ENCODE results near the gene RBM7.

The RBM7 gene

GRCh38 chr11:114382509-114382908, 18.0 kb upstream of the RBM7 start:
- H3K27me3 ChIP-seq (ENCODE audit: insufficient read depth, insufficient read length) = no peaks in the 10 kb centered on the region
- no peak for TF ChIP-seq ZNF274 (IDR thresholded peaks at IDR 0.05; ENCODE audit: low read depth, low read length)
- TF ChIP-seq YY1 (IDR thresholded peaks at IDR 0.05; ENCODE audit: insufficient read depth, insufficient read length) = no peak
- no peak for DNase-seq (ENCODE audit: low read depth, low spot score)
- no peaks in the 10 kb centered on the region for H3K9me3 ChIP-seq (ENCODE audit: insufficient read depth, low read length)
- no peak overlapping the region for H3K9ac ChIP-seq (ENCODE audit: insufficient read length, low read depth)
- peaks cover 2% of the 10 kb centered on the region for H3K4me1 ChIP-seq (ENCODE audit: insufficient read depth, insufficient read length)
- no peaks in the 10 kb centered on the region for H3K36me3 ChIP-seq (ENCODE audit: insufficient read depth, insufficient read length, low read length)
- H3K4me3 ChIP-seq (ENCODE audit: insufficient read length, low read depth) = no peak overlapping the region

DNA sequence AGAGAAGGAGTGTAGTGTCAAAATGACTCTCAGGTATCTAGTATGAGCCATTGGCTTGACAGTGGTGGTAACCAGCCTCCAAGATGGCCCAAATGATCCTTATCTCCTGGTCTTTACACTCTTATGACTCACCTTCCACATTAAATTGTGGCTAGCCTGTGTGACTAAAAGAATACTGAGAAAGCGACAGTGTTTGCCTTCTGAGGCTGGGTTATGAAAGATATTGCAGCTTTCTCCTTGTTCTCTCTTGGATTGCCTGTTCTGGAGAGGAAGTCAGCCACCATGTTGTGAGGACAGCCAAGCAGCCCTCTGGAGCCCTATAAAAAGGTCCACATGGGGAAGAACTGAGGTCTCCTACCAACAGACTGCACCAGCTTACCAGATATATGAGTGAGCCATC, 16.0 kb upstream of the RBM7 start:
- Histone ChIP-seq H3K27me3 (ENCODE audit: insufficient read depth, insufficient read length) (no peaks in the 10 kb centered on the region), H3K4me3 (ENCODE audit: insufficient read length, low read depth) (no peak overlapping the region), H3K36me3 (ENCODE audit: insufficient read depth, insufficient read length, low read length) (no peaks in the 10 kb centered on the region), H3K9me3 (ENCODE audit: insufficient read depth, low read length) (no peaks in the 10 kb centered on the region), H3K9ac (ENCODE audit: insufficient read length, low read depth) (no peak overlapping the region), H3K4me1 (ENCODE audit: insufficient read depth, insufficient read length) (no peaks in the 10 kb centered on the region)
- DNase-seq (ENCODE audit: low read depth, low spot score) = no peak
- TF ChIP-seq YY1 (IDR thresholded peaks at IDR 0.05; ENCODE audit: insufficient read depth, insufficient read length) = no peak
- TF ChIP-seq ZNF274 (IDR thresholded peaks at IDR 0.05; ENCODE audit: low read depth, low read length) = no peak
- no peak for TF ChIP-seq SUZ12 (IDR thresholded peaks at IDR 0.05; ENCODE audit: extremely low read depth, insufficient read depth, insufficient read length)

DNA sequence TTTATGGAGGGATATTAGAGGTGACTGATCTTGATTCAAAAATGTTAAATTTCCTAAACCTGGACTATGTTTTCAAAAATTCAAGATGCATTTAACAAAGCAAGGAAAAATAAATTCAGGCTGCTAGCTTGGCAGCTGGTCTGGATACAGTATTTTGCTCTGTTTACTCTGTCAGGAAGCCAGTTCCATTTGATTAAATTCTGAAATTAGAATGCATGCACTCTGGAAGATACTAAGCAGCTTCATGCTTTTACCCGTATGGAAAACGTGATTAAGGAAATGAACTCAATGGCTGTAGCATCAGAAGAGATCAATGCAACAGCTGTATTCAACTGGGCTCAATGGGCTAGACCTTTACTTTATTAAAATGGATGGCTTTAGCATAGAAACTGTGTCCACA, 14.3 kb upstream of the RBM7 start:
- Histone ChIP-seq H3K4me3 (ENCODE audit: insufficient read length, low read depth) (no peak overlapping the region), H3K27me3 (ENCODE audit: insufficient read depth, insufficient read length) (no peaks in the 10 kb centered on the region), H3K36me3 (ENCODE audit: insufficient read depth, insufficient read length, low read length) (no peaks in the 10 kb centered on the region), H3K9me3 (ENCODE audit: insufficient read depth, low read length) (no peaks in the 10 kb centered on the region), H3K4me1 (ENCODE audit: insufficient read depth, insufficient read length) (no peaks in the 10 kb centered on the region), H3K9ac (ENCODE audit: insufficient read length, low read depth) (no peak overlapping the region)
- DNase-seq (ENCODE audit: low read depth, low spot score) = no peak
- TF ChIP-seq YY1 (IDR thresholded peaks at IDR 0.05; ENCODE audit: insufficient read depth, insufficient read length) (no peak), ZNF274 (IDR thresholded peaks at IDR 0.05; ENCODE audit: low read depth, low read length) (no peak), SUZ12 (IDR thresholded peaks at IDR 0.05; ENCODE audit: extremely low read depth, insufficient read depth, insufficient read length) (no peak)

DNA sequence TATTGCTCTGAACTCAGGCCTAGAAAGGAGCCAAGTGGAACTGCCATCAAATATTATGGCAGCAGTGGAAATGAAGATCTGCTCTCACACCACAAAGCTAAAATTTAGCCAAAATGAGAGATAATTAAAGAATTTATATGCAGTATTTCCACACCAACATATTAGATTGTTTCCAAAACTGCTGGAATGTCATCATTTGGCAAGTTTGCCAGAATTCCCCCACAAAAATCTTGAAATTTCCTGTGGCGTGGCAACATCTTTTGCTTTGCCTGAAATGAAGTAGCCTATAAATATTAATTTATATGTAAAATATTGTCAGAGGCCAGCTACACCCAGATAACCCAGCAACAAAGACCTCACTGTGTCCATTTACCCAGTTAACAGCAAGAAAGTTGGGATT, 13.9 kb upstream of the RBM7 start:
- TF ChIP-seq YY1 (IDR thresholded peaks at IDR 0.05; ENCODE audit: insufficient read depth, insufficient read length) (no peak), SUZ12 (IDR thresholded peaks at IDR 0.05; ENCODE audit: extremely low read depth, insufficient read depth, insufficient read length) (no peak), ZNF274 (IDR thresholded peaks at IDR 0.05; ENCODE audit: low read depth, low read length) (no peak)
- no peak overlapping the region for H3K9ac ChIP-seq (ENCODE audit: insufficient read length, low read depth)
- H3K4me3 ChIP-seq (ENCODE audit: insufficient read length, low read depth) = no peak overlapping the region
- H3K36me3 ChIP-seq (ENCODE audit: insufficient read depth, insufficient read length, low read length) = no peaks in the 10 kb centered on the region
- no peaks in the 10 kb centered on the region for H3K9me3 ChIP-seq (ENCODE audit: insufficient read depth, low read length)
- H3K4me1 ChIP-seq (ENCODE audit: insufficient read depth, insufficient read length) = no peaks in the 10 kb centered on the region
- no peak for DNase-seq (ENCODE audit: low read depth, low spot score)
- no peaks in the 10 kb centered on the region for H3K27me3 ChIP-seq (ENCODE audit: insufficient read depth, insufficient read length)

DNA sequence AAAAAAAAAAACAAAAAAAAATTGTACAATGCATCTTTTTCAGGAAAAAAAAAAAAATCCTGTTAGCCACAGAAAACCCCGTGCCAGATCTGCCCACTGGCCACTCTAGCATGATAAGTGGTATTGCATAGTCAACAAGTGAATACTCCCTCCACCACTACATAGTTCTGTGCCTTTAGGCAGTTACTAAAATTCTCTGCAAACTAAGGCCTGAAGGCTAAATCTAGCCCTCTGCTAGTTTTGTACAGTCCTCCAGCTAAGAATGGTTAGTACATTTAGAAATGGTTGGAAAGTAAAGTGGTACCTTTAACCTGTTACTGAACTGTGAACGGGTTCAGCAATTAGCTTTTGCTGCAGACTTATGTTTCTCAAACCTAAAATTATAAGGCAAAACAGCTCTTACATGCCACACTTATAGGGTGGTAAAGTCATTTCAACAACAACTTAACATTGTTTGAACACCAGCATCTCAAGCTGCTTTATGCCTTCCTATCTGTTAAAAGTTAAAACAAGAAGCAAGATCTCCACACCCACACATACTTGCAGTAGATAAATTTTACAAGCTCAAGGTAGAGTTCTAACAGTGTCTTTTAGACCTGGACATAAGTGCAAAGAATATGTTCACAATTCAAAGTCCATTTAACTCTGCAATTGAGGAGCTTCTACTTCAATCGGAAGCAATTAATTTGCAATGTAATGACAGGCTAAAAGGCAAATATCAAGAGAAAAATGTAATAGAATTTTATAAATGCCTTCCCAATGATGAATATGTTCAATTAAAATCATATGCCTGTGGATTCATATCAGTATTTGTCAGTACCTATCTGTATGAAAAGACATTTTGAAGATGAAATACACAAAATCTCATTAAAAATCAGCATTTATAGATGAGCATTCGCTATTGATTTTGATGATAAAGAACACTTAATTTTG, 7.5 kb upstream of the RBM7 start:
- no peak for DNase-seq (ENCODE audit: low read depth, low spot score)
- TF ChIP-seq YY1 (IDR thresholded peaks at IDR 0.05; ENCODE audit: insufficient read depth, insufficient read length) (no peak), ZNF274 (IDR thresholded peaks at IDR 0.05; ENCODE audit: low read depth, low read length) (no peak), SUZ12 (IDR thresholded peaks at IDR 0.05; ENCODE audit: extremely low read depth, insufficient read depth, insufficient read length) (no peak)
- Histone ChIP-seq H3K9ac (ENCODE audit: insufficient read length, low read depth) (no peak overlapping the region), H3K4me3 (ENCODE audit: insufficient read length, low read depth) (no peak overlapping the region), H3K4me1 (ENCODE audit: insufficient read depth, insufficient read length) (no peaks in the 10 kb centered on the region), H3K36me3 (ENCODE audit: insufficient read depth, insufficient read length, low read length) (no peaks in the 10 kb centered on the region), H3K9me3 (ENCODE audit: insufficient read depth, low read length) (no peaks in the 10 kb centered on the region), H3K27me3 (ENCODE audit: insufficient read depth, insufficient read length) (no peaks in the 10 kb centered on the region)

DNA sequence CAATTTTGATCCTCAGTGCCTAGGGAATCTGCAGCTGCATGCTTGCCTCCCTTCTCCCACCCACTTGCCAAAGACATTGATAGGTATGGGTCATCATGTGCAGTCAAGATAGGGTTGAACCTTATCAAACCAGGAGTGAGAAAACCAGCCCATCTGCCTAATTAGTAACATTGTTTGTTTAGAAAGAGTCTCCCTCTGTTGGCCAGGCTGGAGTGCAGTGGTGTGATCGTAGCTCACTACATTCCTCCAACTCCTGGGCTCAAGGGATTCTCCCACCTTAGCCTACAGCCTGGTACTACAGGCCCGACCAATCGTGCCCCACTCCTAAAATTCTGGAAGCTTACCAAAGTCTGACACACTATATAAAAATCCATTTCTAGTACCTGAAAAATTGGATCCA, 4.7 kb upstream of the RBM7 start:
- no peak for DNase-seq (ENCODE audit: low read depth, low spot score)
- H3K4me3 ChIP-seq (ENCODE audit: insufficient read length, low read depth) = no peak overlapping the region
- TF ChIP-seq YY1 (IDR thresholded peaks at IDR 0.05; ENCODE audit: insufficient read depth, insufficient read length) = no peak
- no peak for TF ChIP-seq SUZ12 (IDR thresholded peaks at IDR 0.05; ENCODE audit: extremely low read depth, insufficient read depth, insufficient read length)
- no peak for TF ChIP-seq ZNF274 (IDR thresholded peaks at IDR 0.05; ENCODE audit: low read depth, low read length)

DNA sequence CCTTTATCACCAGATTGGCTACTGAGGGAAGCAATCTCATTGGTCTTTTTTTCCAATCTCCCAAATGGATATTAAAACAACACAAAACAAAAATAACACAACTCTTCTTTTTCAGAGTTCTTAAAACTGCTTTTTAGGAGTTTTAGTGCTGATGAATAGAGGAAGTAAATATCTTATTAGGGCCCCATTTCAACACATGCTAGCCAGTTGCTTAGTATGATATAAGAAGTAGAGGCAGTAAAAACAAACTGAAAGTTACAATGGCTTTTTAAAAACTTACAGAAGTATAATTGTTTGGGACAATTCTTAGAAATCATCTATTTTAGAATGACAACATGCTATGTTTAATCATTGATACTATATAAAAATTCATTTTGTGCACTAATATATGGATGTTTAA, 3.5 kb upstream of the RBM7 start:
- Histone ChIP-seq H3K27me3 (ENCODE audit: insufficient read depth, insufficient read length) (no peaks in the 10 kb centered on the region), H3K9ac (ENCODE audit: insufficient read length, low read depth) (no peak overlapping the region), H3K36me3 (ENCODE audit: insufficient read depth, insufficient read length, low read length) (no peaks in the 10 kb centered on the region), H3K4me3 (ENCODE audit: insufficient read length, low read depth) (no peak overlapping the region), H3K9me3 (ENCODE audit: insufficient read depth, low read length) (no peaks in the 10 kb centered on the region), H3K4me1 (ENCODE audit: insufficient read depth, insufficient read length) (no peaks in the 10 kb centered on the region)
- no peak for DNase-seq (ENCODE audit: low read depth, low spot score)
- TF ChIP-seq YY1 (IDR thresholded peaks at IDR 0.05; ENCODE audit: insufficient read depth, insufficient read length) = no peak
- TF ChIP-seq SUZ12 (IDR thresholded peaks at IDR 0.05; ENCODE audit: extremely low read depth, insufficient read depth, insufficient read length) = no peak
- TF ChIP-seq ZNF274 (IDR thresholded peaks at IDR 0.05; ENCODE audit: low read depth, low read length) = no peak

More for the DNA sequence above, 4.7 kb upstream of the RBM7 start:
- no peaks in the 10 kb centered on the region for H3K9me3 ChIP-seq (ENCODE audit: insufficient read depth, low read length)
- H3K9ac ChIP-seq (ENCODE audit: insufficient read length, low read depth) = no peak overlapping the region
- no peaks in the 10 kb centered on the region for H3K27me3 ChIP-seq (ENCODE audit: insufficient read depth, insufficient read length)
- no peaks in the 10 kb centered on the region for H3K36me3 ChIP-seq (ENCODE audit: insufficient read depth, insufficient read length, low read length)
- no peaks in the 10 kb centered on the region for H3K4me1 ChIP-seq (ENCODE audit: insufficient read depth, insufficient read length)

Measured in NT2/D1 (cell line).